PFSK-1 (cell line): ENCODE results near the gene KCNQ1.

Experiments
- FOXP2 ChIP-seq: optimal IDR thresholded peaks from 2 replicates; pipeline ENCODE3; 2011; ENCODE audit warnings: borderline replicate concordance, control low read depth, inconsistent platforms; ENCODE audit not compliant: insufficient read depth; ENCODE audit errors: extremely low read length, extremely low read depth
- POLR2AphosphoS5 ChIP-seq: IDR thresholded peaks from 2 replicates; pipeline ENCODE4 v1.6.1; 2012; ENCODE audit warnings: low read depth, mild to moderate bottlenecking, control low read depth, low read length, moderate library complexity

DNA sequence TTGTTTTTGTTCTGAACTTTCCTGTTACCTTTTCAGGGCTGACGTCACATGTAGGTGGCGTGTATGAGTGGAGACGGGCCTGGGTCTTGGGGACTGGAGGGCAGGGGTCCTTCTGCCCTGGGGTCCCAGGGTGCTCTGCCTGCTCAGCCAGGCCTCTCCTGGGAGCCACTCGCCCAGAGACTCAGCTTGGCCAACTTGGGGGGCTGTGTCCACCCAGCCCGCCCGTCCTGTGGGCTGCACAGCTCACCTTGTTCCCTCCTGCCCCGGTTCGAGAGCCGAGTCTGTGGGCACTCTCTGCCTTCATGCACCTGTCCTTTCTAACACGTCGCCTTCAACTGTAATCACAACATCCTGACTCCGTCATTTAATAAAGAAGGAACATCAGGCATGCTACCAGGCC, 47.8 kb upstream of the KCNQ1 start:
- TF ChIP-seq FOXP2 (no peak), POLR2AphosphoS5 (no peak)
